DMS 273 (cell line): ENCODE results near the gene DENND6B.
"Not testable (repeated sequence)": the region's sequence is repeated elsewhere in the genome, so short reads cannot be mapped to it uniquely, and the experiment has no call there.

ENCODE experiments used
- DNase-seq: peaks from one replicate; lab custom pipeline; 2025; ENCODE audit not compliant: unreplicated experiment; lab: John Stamatoyannopoulos, UW

Gene DENND6B

GRCh38 chr22:50326956-50327710 lies at the start of gene DENND6B:
DENND6B (minus strand) TSS chr22:50327012; CDS start chr22:50326988, 24 bp downstream.
- peak; percentile 87 for DNase-seq

GRCh38 chr22:50376085-50376651 lies 49.4 kb upstream of the DENND6B start:
- DNase-seq, result no peak

- no peak for DNase-seq
These were observed 44.4 kb upstream of the DENND6B start for GRCh38 chr22:50371101-50371648.

GRCh38 chr22:50367778-50368500 lies 41.1 kb upstream of the DENND6B start:
- no peak for DNase-seq

- not testable (repeated sequence) for DNase-seq
These were observed 37.0 kb upstream of the DENND6B start for GRCh38 chr22:50363803-50364194.

GRCh38 chr22:50363166-50363802 lies 36.5 kb upstream of the DENND6B start:
- peak; percentile 48 for DNase-seq

GRCh38 chr22:50361688-50362087 lies 34.9 kb upstream of the DENND6B start:
- DNase-seq, result no peak

- DNase-seq, result no peak
These were observed 34.4 kb upstream of the DENND6B start for GRCh38 chr22:50361222-50361621.

GRCh38 chr22:50360578-50360977 lies 33.8 kb upstream of the DENND6B start:
- DNase-seq, result no peak

- DNase-seq, result no peak
These were observed 30.9 kb upstream of the DENND6B start for GRCh38 chr22:50357756-50358155.

GRCh38 chr22:50357222-50357621 lies 30.4 kb upstream of the DENND6B start:
- no peak for DNase-seq

GRCh38 chr22:50356186-50356585 lies 29.4 kb upstream of the DENND6B start:
- DNase-seq, result no peak

GRCh38 chr22:50348058-50348457 lies 21.2 kb upstream of the DENND6B start:
- no peak for DNase-seq

GRCh38 chr22:50347157-50347556 lies 20.3 kb upstream of the DENND6B start:
- no peak for DNase-seq

- no peak for DNase-seq
These were observed 19.7 kb upstream of the DENND6B start for GRCh38 chr22:50346470-50346869.

GRCh38 chr22:50343541-50343935 lies 16.7 kb upstream of the DENND6B start:
- DNase-seq, result no peak

- DNase-seq, result peak; percentile 84
These were observed 16.1 kb upstream of the DENND6B start, which contains the start of gene PPP6R2 for GRCh38 chr22:50342651-50343540. PPP6R2 (plus strand) TSS chr22:50343327; CDS start chr22:50393909, 50,582 bp downstream.

GRCh38 chr22:50341977-50342650 lies 15.3 kb upstream of the DENND6B start:
- DNase-seq, result peak; percentile 94
